Measurements from ENCODE around the gene TCFL5.
"Not testable (repeated sequence)": the region's sequence is repeated elsewhere in the genome, so short reads cannot be mapped to it uniquely, and the experiment has no call there.

The TCFL5 gene

GRCh38 chr20:62854121-62854520 lies 7.5 kb downstream of the TCFL5 start:
- Histone ChIP-seq H3K27me3 (ENCODE audit: control insufficient read depth, insufficient read depth, low read length) (no peaks in the 10 kb centered on the region), H3K27ac (ENCODE audit: low read length) (no peak overlapping the region), H3K4me1 (ENCODE audit: control insufficient read depth, insufficient read depth, low read length) (no peaks in the 10 kb centered on the region), H3K9me3 (ENCODE audit: control insufficient read depth, insufficient read depth, low read length) (no peaks in the 10 kb centered on the region), H3K36me3 (ENCODE audit: control insufficient read depth, insufficient read depth, low read length) (peaks cover 12% of the 10 kb centered on the region), H3K4me3 (ENCODE audit: low read length) (no peak overlapping the region)
- WGBS (ENCODE audit: insufficient coverage, insufficient read length): no CpG with 5 or more reads among the region's 13 CpGs
- no peak for DNase-seq (ENCODE audit: low read depth, low spot score)

DNA sequence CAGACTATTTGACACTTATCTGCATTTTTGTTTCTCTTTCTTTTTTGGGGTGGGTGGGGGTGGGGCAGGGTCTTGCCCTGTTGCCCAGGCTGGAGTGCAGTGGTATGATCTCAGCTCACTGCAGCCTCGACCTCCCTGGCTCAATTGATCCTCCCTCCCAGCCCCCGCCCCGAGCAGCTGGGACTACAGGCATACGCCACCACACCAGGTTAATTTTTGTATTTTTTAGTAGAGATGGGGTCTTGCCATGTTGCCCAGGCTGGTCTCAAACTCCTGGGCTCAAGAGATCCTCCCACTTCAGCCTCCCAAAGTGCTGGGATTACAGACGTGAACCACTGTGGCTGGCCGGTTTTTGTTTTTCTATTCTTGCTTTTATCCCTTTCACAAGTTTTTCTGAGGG lies 8.3 kb downstream of the TCFL5 start:
- peaks cover 12% of the 10 kb centered on the region for H3K36me3 ChIP-seq (ENCODE audit: control insufficient read depth, insufficient read depth, low read length)
- WGBS (ENCODE audit: insufficient coverage, insufficient read length): no CpG with 5 or more reads among the region's 6 CpGs

DNA sequence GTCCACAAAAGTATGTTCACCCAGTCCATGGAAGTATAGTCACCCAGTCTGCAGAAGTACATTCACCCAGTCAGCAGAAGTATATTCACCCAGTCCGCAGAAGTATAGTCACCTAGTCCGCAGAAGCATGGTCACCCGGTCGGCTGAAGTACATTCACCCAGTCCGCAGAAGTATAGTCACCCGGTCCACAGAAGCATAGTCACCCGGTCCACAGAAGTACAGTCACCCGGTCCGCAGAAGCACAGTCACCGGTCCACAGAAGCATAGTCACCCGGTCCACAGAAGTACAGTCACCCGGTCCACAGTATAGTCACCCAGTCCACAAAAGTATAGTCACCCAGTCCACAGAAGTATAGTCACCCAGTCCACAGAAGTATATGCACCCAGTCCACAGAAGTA lies 8.8 kb downstream of the TCFL5 start:
- H3K4me1 ChIP-seq (ENCODE audit: control insufficient read depth, insufficient read depth, low read length): no peaks in the 10 kb centered on the region
- no peaks in the 10 kb centered on the region for H3K27me3 ChIP-seq (ENCODE audit: control insufficient read depth, insufficient read depth, low read length)
- H3K9me3 ChIP-seq (ENCODE audit: control insufficient read depth, insufficient read depth, low read length): no peaks in the 10 kb centered on the region
- H3K4me3 ChIP-seq (ENCODE audit: low read length): no peak overlapping the region
- peaks cover 12% of the 10 kb centered on the region for H3K36me3 ChIP-seq (ENCODE audit: control insufficient read depth, insufficient read depth, low read length)
- WGBS (ENCODE audit: insufficient coverage, insufficient read length): no CpG with 5 or more reads among the region's 12 CpGs
- no peak for DNase-seq (ENCODE audit: low read depth, low spot score)
- no peak overlapping the region for H3K27ac ChIP-seq (ENCODE audit: low read length)

More for the DNA sequence above, 8.3 kb downstream of the TCFL5 start:
- H3K4me3 ChIP-seq (ENCODE audit: low read length); DNase-seq (ENCODE audit: low read depth, low spot score); H3K9me3 ChIP-seq (ENCODE audit: control insufficient read depth, insufficient read depth, low read length); H3K4me1 ChIP-seq (ENCODE audit: control insufficient read depth, insufficient read depth, low read length); H3K27me3 ChIP-seq (ENCODE audit: control insufficient read depth, insufficient read depth, low read length); H3K27ac ChIP-seq (ENCODE audit: low read length): not testable (repeated sequence)

DNA sequence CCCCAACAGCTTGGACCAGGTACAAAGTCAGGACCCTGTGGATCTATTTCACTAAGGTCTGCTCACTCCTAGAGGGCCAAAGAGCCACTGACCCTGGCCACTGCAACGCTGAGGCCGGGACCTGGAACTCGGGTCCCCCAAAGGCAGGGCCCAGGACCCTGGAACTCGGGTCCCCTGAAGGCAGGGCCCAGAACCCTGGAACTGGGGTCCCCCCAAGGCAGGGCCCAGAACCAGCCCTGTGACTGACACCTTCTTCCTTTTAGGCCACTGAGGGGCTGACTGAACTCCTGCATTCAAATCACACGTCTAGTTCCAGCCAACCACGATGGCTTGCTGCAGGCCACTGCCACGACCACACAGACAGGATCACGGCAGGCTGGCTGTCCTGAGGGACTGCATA lies 9.4 kb downstream of the TCFL5 start:
- H3K27me3 ChIP-seq (ENCODE audit: control insufficient read depth, insufficient read depth, low read length): no peaks in the 10 kb centered on the region
- no CpG with 5 or more reads among the region's 8 CpGs for WGBS (ENCODE audit: insufficient coverage, insufficient read length)
- no peak overlapping the region for H3K4me3 ChIP-seq (ENCODE audit: low read length)
- DNase-seq (ENCODE audit: low read depth, low spot score): no peak
- H3K4me1 ChIP-seq (ENCODE audit: control insufficient read depth, insufficient read depth, low read length): no peaks in the 10 kb centered on the region
- peaks cover 11% of the 10 kb centered on the region for H3K36me3 ChIP-seq (ENCODE audit: control insufficient read depth, insufficient read depth, low read length)
- H3K27ac ChIP-seq (ENCODE audit: low read length): no peak overlapping the region
- H3K9me3 ChIP-seq (ENCODE audit: control insufficient read depth, insufficient read depth, low read length): no peaks in the 10 kb centered on the region

- Histone ChIP-seq H3K27me3 (ENCODE audit: control insufficient read depth, insufficient read depth, low read length) (no peaks in the 10 kb centered on the region), H3K4me3 (ENCODE audit: low read length) (no peak overlapping the region), H3K4me1 (ENCODE audit: control insufficient read depth, insufficient read depth, low read length) (no peaks in the 10 kb centered on the region), H3K36me3 (ENCODE audit: control insufficient read depth, insufficient read depth, low read length) (peaks cover 10% of the 10 kb centered on the region), H3K27ac (ENCODE audit: low read length) (no peak overlapping the region), H3K9me3 (ENCODE audit: control insufficient read depth, insufficient read depth, low read length) (no peaks in the 10 kb centered on the region)
- WGBS (ENCODE audit: insufficient coverage, insufficient read length): no CpG with 5 or more reads among the region's 22 CpGs
- DNase-seq (ENCODE audit: low read depth, low spot score): no peak
Measured at GRCh38 chr20:62850333-62850974, 11.2 kb downstream of the TCFL5 start.

DNA sequence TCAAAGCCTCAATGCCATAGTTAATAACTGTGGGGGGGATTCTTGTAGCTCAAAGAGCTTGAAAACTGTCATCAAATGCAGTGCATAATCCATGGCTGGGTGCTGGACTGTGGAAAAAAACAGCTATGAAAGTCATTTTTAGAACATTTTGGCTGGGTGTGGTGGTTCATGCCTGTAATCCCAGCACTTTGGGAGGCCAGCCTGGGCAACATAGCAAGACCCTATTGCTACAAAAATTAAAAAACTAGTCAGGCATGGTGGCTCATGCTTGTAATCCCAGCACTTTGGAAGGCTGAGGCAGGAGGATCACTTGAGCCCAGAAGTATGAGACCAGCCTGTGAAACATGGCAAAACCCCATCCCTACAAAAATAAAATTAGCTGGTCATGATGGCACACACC lies 12.2 kb downstream of the TCFL5 start:
- no peak for DNase-seq (ENCODE audit: low read depth, low spot score)
- Histone ChIP-seq H3K27me3 (ENCODE audit: control insufficient read depth, insufficient read depth, low read length) (no peaks in the 10 kb centered on the region), H3K4me1 (ENCODE audit: control insufficient read depth, insufficient read depth, low read length) (no peaks in the 10 kb centered on the region), H3K36me3 (ENCODE audit: control insufficient read depth, insufficient read depth, low read length) (peaks cover 10% of the 10 kb centered on the region), H3K9me3 (ENCODE audit: control insufficient read depth, insufficient read depth, low read length) (no peaks in the 10 kb centered on the region), H3K27ac (ENCODE audit: low read length) (no peak overlapping the region), H3K4me3 (ENCODE audit: low read length) (no peak overlapping the region)

DNA sequence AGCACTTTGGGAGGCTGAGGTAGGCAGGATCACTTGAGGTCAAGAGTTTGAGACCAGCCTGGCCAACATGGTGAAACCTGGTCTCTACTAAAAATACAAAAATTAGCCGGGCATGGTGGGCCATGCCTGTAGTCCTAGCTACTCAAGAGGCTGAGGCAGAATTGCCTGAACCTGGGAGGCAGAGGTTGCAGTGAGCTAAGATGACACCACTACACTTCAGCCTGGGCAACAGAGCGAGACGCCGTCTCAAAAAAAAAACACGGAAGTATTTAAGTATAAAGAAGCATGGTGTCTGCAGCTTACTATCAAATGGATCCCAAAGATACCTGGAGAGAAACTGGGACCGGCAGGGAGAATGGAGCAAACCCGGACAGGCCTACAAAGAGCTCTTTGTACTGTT lies 12.7 kb downstream of the TCFL5 start:
- no CpG with 5 or more reads among the region's 7 CpGs for WGBS (ENCODE audit: insufficient coverage, insufficient read length)
- not testable (repeated sequence) for DNase-seq (ENCODE audit: low read depth, low spot score); H3K27ac ChIP-seq (ENCODE audit: low read length); H3K9me3 ChIP-seq (ENCODE audit: control insufficient read depth, insufficient read depth, low read length); H3K4me1 ChIP-seq (ENCODE audit: control insufficient read depth, insufficient read depth, low read length); H3K4me3 ChIP-seq (ENCODE audit: low read length); H3K27me3 ChIP-seq (ENCODE audit: control insufficient read depth, insufficient read depth, low read length)
- peaks cover 10% of the 10 kb centered on the region for H3K36me3 ChIP-seq (ENCODE audit: control insufficient read depth, insufficient read depth, low read length)

DNA sequence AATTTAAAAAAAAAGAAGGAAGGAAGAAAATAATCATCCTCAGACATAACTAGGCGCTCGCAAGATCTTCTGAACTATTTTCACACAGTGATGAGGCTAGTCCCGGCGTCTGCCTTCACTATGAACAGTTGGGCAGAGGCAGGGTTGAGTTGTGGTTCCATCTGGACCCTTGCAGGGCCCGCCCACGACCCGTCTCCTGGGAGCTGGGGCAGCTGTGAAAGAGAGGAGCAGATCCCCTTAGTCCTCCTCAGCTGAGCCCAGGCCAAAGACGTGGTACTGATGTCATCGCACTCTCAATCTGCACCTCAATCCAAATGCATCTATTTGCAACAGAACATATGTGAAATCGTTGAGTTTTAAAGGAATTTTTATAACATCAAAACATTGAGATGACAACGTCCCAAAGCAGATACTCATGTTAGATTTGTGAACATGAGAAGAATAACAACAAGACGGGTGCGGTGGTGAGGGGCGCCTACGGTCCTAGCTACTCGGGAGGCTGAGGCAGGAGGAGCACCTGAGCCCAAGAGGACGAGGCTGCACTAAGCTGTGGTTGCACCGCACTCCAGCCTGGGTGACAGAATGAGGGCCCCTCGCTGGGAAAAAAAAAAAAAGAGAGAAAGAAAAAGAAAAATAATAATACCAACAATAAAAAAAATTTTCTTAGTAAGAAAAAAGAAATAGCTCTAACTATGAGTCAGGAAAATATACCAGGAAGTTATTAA lies 15.3 kb downstream of the TCFL5 start:
- H3K27me3 ChIP-seq (ENCODE audit: control insufficient read depth, insufficient read depth, low read length): no peaks in the 10 kb centered on the region
- no peak overlapping the region for H3K4me3 ChIP-seq (ENCODE audit: low read length)
- no peaks in the 10 kb centered on the region for H3K4me1 ChIP-seq (ENCODE audit: control insufficient read depth, insufficient read depth, low read length)
- no CpG with 5 or more reads among the region's 19 CpGs for WGBS (ENCODE audit: insufficient coverage, insufficient read length)
- no peaks in the 10 kb centered on the region for H3K9me3 ChIP-seq (ENCODE audit: control insufficient read depth, insufficient read depth, low read length)
- no peak overlapping the region for H3K27ac ChIP-seq (ENCODE audit: low read length)
- no peak for DNase-seq (ENCODE audit: low read depth, low spot score)
- 0 out of 2 replicates have a peak, but pooled peaks cover 3% of the 10 kb centered on the region for H3K36me3 ChIP-seq (ENCODE audit: control insufficient read depth, insufficient read depth, low read length)

DNA sequence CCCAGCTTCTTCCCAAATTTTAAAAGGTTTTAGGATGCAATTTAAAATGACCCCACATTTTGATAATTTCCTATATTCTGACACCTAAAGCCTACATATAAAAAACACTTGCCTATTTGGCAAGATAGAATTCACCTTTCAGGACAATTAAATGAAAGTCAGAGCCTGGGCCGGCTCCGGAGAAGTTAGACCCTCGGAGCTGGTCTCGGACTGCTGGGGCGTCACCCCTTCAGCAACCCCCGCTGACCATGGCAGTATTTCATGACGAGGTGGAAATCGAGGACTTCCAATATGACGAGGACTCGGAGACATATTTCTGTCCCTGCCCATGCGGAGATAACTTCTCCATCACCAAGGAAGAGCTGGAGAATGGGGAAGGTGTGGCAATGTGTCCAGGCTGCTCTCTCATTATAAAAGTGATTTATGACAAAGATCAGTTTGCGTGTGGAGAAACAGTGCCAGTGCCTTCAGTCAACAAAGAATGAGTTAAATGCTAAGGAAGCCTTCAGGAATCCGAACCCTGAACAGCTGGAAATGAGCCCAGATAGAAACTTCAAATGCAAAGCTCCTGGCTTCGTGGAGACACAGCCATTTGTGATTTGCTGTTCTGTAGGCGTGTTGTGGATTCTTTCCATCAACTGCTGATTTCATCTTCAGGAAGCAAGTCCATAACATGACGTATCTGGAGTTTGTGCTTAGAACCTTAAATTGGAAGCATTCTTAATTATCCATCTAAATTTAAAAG lies 16.0 kb downstream of the TCFL5 start:
- Histone ChIP-seq H3K9me3 (ENCODE audit: control insufficient read depth, insufficient read depth, low read length) (no peaks in the 10 kb centered on the region), H3K4me1 (ENCODE audit: control insufficient read depth, insufficient read depth, low read length) (no peaks in the 10 kb centered on the region), H3K36me3 (ENCODE audit: control insufficient read depth, insufficient read depth, low read length) (0 out of 2 replicates have a peak, but pooled peaks cover 2% of the 10 kb centered on the region), H3K4me3 (ENCODE audit: low read length) (no peak overlapping the region), H3K27ac (ENCODE audit: low read length) (no peak overlapping the region), H3K27me3 (ENCODE audit: control insufficient read depth, insufficient read depth, low read length) (no peaks in the 10 kb centered on the region)
- no CpG with 5 or more reads among the region's 16 CpGs for WGBS (ENCODE audit: insufficient coverage, insufficient read length)
- DNase-seq (ENCODE audit: low read depth, low spot score): no peak

- Histone ChIP-seq H3K27me3 (ENCODE audit: control insufficient read depth, insufficient read depth, low read length) (no peaks in the 10 kb centered on the region), H3K36me3 (ENCODE audit: control insufficient read depth, insufficient read depth, low read length) (no peaks in the 10 kb centered on the region), H3K4me3 (ENCODE audit: low read length) (no peak overlapping the region), H3K4me1 (ENCODE audit: control insufficient read depth, insufficient read depth, low read length) (no peaks in the 10 kb centered on the region), H3K27ac (ENCODE audit: low read length) (no peak overlapping the region), H3K9me3 (ENCODE audit: control insufficient read depth, insufficient read depth, low read length) (no peaks in the 10 kb centered on the region)
- WGBS (ENCODE audit: insufficient coverage, insufficient read length): no CpG with 5 or more reads among the region's 7 CpGs
- no peak for DNase-seq (ENCODE audit: low read depth, low spot score)
Measured at GRCh38 chr20:62844182-62844581, 17.4 kb downstream of the TCFL5 start.
